Epidermal melanocyte (primary cell): ENCODE results near the gene NLGN3.

Experiments used
- DNase-seq: peaks from one replicate; pipeline ENCODE4 v3.0.0; 2011; ENCODE audit warnings: low spot score; ENCODE audit not compliant: insufficient read length

NLGN3 gene

GRCh38 chrX:71214152-71214551 is 69.5 kb downstream of the NLGN3 start:
- no peak for DNase-seq

GRCh38 chrX:71214604-71215337 is 70.1 kb downstream of the NLGN3 start:
- no peak for DNase-seq

GRCh38 chrX:71215338-71215912 is 70.8 kb downstream of the NLGN3 start:
- no peak for DNase-seq

GRCh38 chrX:71216485-71216884 is 71.8 kb downstream of the NLGN3 start:
- no peak for DNase-seq

- no peak for DNase-seq
Observed at GRCh38 chrX:71217298-71217697, 72.7 kb downstream of the NLGN3 start.
